Measurements from ENCODE around the gene CHCHD1. TPM values are rescaled to one million over a fixed set of nuclear protein-coding genes. Genes with fewer than 3 reads are reported as not detected.

Gene CHCHD1
- total and polyA plus RNA-seq, 2 donors (not counting 3 experiments of a cell fraction or from before 2014, with no cell fraction given) = 31.7 to 39.2 TPM

GRCh38 chr10:73810358-73810734 is 28.5 kb downstream of the CHCHD1 start:
- H3K4me3 ChIP-seq (replicated peaks in 1 of 3; ENCODE audit: insufficient read depth in 1 of 3, low read depth in 1 of 3, low read length in 3 of 3) = peak overlapping the region in 2 of 3 experiments; percentile 67 to 73
- H3K9me1 ChIP-seq (replicated peaks; ENCODE audit: control insufficient read depth, extremely low read depth, insufficient read depth, low read length) = no peaks in the 10 kb centered on the region
- FAIRE-seq (peak; percentile 60), DNase-seq (ENCODE audit: low read depth, low spot score) (no peak)
- ChIA-PET CTCF (interaction anchor here (0.7 to 2.9 kb wide), 7 partner anchors 9 to 69 kb away, joined by 3 to 16 read pairs (median 5); partner anchors contain the start of genes CAMK2G and ZSWIM8), POLR2A (interaction anchor here (1.1 kb wide), 1 partner anchor 10 kb away, joined by 3 read pairs; no protein-coding TSS in a partner anchor)
- H3K79me2 ChIP-seq (ENCODE audit: control insufficient read depth, insufficient read depth, low read length) = no peaks in the 10 kb centered on the region
- H3K9me3 ChIP-seq (replicated peaks; ENCODE audit: control insufficient read depth, insufficient read depth, low read length) = no peaks in the 10 kb centered on the region
- TF ChIP-seq MYC (IDR thresholded peaks at IDR 0.05; ENCODE audit: low read depth, low read length) = no peak
- H3K4me1 ChIP-seq (ENCODE audit: control insufficient read depth, extremely low read depth, insufficient read depth, low read length) = peaks cover 6% of the 10 kb centered on the region
- H3K9ac ChIP-seq (replicated peaks; ENCODE audit: extremely low read depth, insufficient read depth, low read length) = no peak overlapping the region
- H3K27me3 ChIP-seq (ENCODE audit: control insufficient read depth in 2 of 2, insufficient read depth in 2 of 2, low read length in 2 of 2) = no peaks in the 10 kb centered on the region
- no peaks in the 10 kb centered on the region for H4K20me1 ChIP-seq (replicated peaks; ENCODE audit: control insufficient read depth, extremely low read depth, insufficient read depth, low read length)
- H2AFZ ChIP-seq (ENCODE audit: low read depth, low read length) = no peak overlapping the region
- TSS peak; percentile 13 for BruUV-seq (replicated peaks)
- H3K4me2 ChIP-seq (ENCODE audit: insufficient read depth, low read length) = peak overlapping the region; percentile 45
- peaks cover 10 to 27% of the 10 kb centered on the region in 2 experiments for H3K36me3 ChIP-seq (ENCODE audit: control insufficient read depth in 2 of 2, extremely low read depth in 1 of 2, insufficient read depth in 2 of 2, low read length in 2 of 2)
- H3K27ac ChIP-seq (ENCODE audit: insufficient read depth, low read depth, low read length) = no peak overlapping the region
- intact Hi-C loops (cut with micrococcal nuclease) (loop anchor here (2.0 to 5.0 kb wide), 2 partner anchors 38 to 68 kb away; a partner anchor contains a TSS), dilution Hi-C loops (cut with MboI; ENCODE audit: extremely low pct_ligation_motif_present, low sequenced_read_pairs) (no loop called here)

GRCh38 chr10:73810735-73811465 is 29.1 kb downstream of the CHCHD1 start:
- Histone ChIP-seq H3K79me2 (ENCODE audit: control insufficient read depth, insufficient read depth, low read length) (no peaks in the 10 kb centered on the region), H3K27ac (ENCODE audit: insufficient read depth, low read depth, low read length) (peak overlapping the region; percentile 80), H3K9ac (replicated peaks; ENCODE audit: extremely low read depth, insufficient read depth, low read length) (peak overlapping the region; percentile 89), H3K27me3 (ENCODE audit: control insufficient read depth in 2 of 2, insufficient read depth in 2 of 2, low read length in 2 of 2) (no peaks in the 10 kb centered on the region), H3K9me1 (replicated peaks; ENCODE audit: control insufficient read depth, extremely low read depth, insufficient read depth, low read length) (no peaks in the 10 kb centered on the region), H3K9me3 (replicated peaks; ENCODE audit: control insufficient read depth, insufficient read depth, low read length) (no peaks in the 10 kb centered on the region), H3K4me1 (ENCODE audit: control insufficient read depth, extremely low read depth, insufficient read depth, low read length) (peaks cover 12% of the 10 kb centered on the region), H3K4me2 (ENCODE audit: insufficient read depth, low read length) (peak overlapping the region; percentile 45), H3K36me3 (ENCODE audit: control insufficient read depth in 2 of 2, extremely low read depth in 1 of 2, insufficient read depth in 2 of 2, low read length in 2 of 2) (peaks cover 8 to 23% of the 10 kb centered on the region in 2 experiments), H3K4me3 (replicated peaks in 1 of 3; ENCODE audit: insufficient read depth in 1 of 3, low read depth in 1 of 3, low read length in 3 of 3) (peak overlapping the region; percentile 67 to 84 (median 73)), H2AFZ (ENCODE audit: low read depth, low read length) (peak overlapping the region; percentile 62), H4K20me1 (replicated peaks; ENCODE audit: control insufficient read depth, extremely low read depth, insufficient read depth, low read length) (no peaks in the 10 kb centered on the region)
- FAIRE-seq (no peak), DNase-seq (ENCODE audit: low read depth, low spot score) (peak; percentile 28)
- ChIA-PET POLR2A (interaction anchor here (1.1 kb wide), 1 partner anchor 11 kb away, joined by 3 read pairs; no protein-coding TSS in a partner anchor), CTCF (interaction anchor here (0.7 to 2.9 kb wide), 7 partner anchors 9 to 69 kb away, joined by 3 to 16 read pairs (median 5); partner anchors contain the start of genes CAMK2G and ZSWIM8)
- intact Hi-C loops (cut with micrococcal nuclease) (loop anchor here (1.0 to 5.0 kb wide), 3 partner anchors 26 to 68 kb away; partner anchors contain the start of gene ZSWIM8), dilution Hi-C loops (cut with MboI; ENCODE audit: extremely low pct_ligation_motif_present, low sequenced_read_pairs) (no loop called here)
- no TSS peak for BruUV-seq (replicated peaks)
- no peak for TF ChIP-seq JUN (IDR thresholded peaks at IDR 0.05; ENCODE audit: borderline replicate concordance, insufficient read depth, insufficient read length, low read depth)
